K562 (cell line): ENCODE measurements around the gene SLC22A23. TPM values are rescaled to one million over a fixed set of nuclear protein-coding genes. Genes with fewer than 3 reads are reported as not detected.

Source experiments
- ARID1B ChIP-seq: fragments of 450-650 bp; IDR thresholded peaks from 2 replicates; pipeline ENCODE4 v1.6.1; 2016; ENCODE audit warnings: antibody characterized with exemption, mild to moderate bottlenecking, inconsistent platforms
- ASH1L ChIP-seq: fragments of 450-650 bp; IDR thresholded peaks from 2 replicates; pipeline ENCODE4 v1.6.1; 2018; ENCODE audit warnings: borderline replicate concordance, mild to moderate bottlenecking, low read depth; ENCODE audit not compliant: partially characterized antibody
- BMI1 ChIP-seq: fragments of 150-350 bp; IDR thresholded peaks from 2 replicates; pipeline ENCODE4 v1.6.1; 2014; ENCODE audit warnings: low read length
- BRCA1 ChIP-seq, 2 experiments: fragments of 450-650 bp in 1 of 2; sonication (generic) in 1 of 2; formaldehyde crosslinking in 1 of 2; IDR thresholded peaks; 2 replicates each; pipeline versions ENCODE4 v1.5.0 to v1.6.1; 2017 to 2020; ENCODE audit warnings: mild to moderate bottlenecking in 1 of 2, missing genetic modification reagents in 1 of 2
- CCNT2 ChIP-seq: IDR thresholded peaks from 2 replicates; pipeline ENCODE4 v1.6.1; 2011; ENCODE audit warnings: borderline replicate concordance, low read depth, mild to moderate bottlenecking, moderate library complexity, mixed read lengths, low read length; ENCODE audit not compliant: insufficient read length; ENCODE audit errors: extremely low read depth
- GTF3C2 ChIP-seq: IDR thresholded peaks from 3 replicates; pipeline ENCODE4 v1.6.1; 2011; ENCODE audit warnings: borderline replicate concordance, mild to moderate bottlenecking, moderate library complexity; ENCODE audit not compliant: insufficient read length; ENCODE audit errors: extremely low read depth
- KDM5B ChIP-seq: fragments of 200-600 bp; sonication (generic); IDR thresholded peaks from 2 replicates; pipeline ENCODE4 v1.6.1; 2012; ENCODE audit warnings: low read depth, mild to moderate bottlenecking, moderate library complexity, low read length, control low read depth, inconsistent platforms; ENCODE audit not compliant: insufficient replicate concordance
- NBN ChIP-seq: fragments of 450-650 bp; IDR thresholded peaks from 2 replicates; pipeline ENCODE4 v1.6.1; 2016; ENCODE audit warnings: low read depth, mild to moderate bottlenecking
- PHF8 ChIP-seq: fragments of 200-600 bp; sonication (generic); IDR thresholded peaks from 2 replicates; pipeline ENCODE4 v1.6.1; 2012; ENCODE audit warnings: mixed run types, mild to moderate bottlenecking, inconsistent platforms, low read length, moderate library complexity, borderline replicate concordance
- POLR2A ChIP-seq: fragments of 450-650 bp; conservative IDR thresholded peaks from 2 replicates; pipeline ENCODE4 v1.6.1; 2016
- PTBP1 ChIP-seq: fragments of 200-400 bp; formaldehyde crosslinking; IDR thresholded peaks from 2 replicates; pipeline ENCODE4 v1.6.1; 2017; ENCODE audit warnings: low read depth, low read length
- PTRF ChIP-seq: fragments of 450-650 bp; IDR thresholded peaks from 2 replicates; pipeline ENCODE4 v1.6.1; 2016; ENCODE audit warnings: mild to moderate bottlenecking, missing genetic modification characterization, missing compliant biosample characterization
- RBFOX2 ChIP-seq: fragments of 200-400 bp; formaldehyde crosslinking; IDR thresholded peaks from 2 replicates; pipeline ENCODE4 v1.6.1; 2017; ENCODE audit warnings: low read depth, mild to moderate bottlenecking, low read length, moderate library complexity
- SFPQ ChIP-seq: fragments of 200-400 bp; formaldehyde crosslinking; IDR thresholded peaks from 2 replicates; pipeline ENCODE4 v1.6.1; 2017; ENCODE audit warnings: mild to moderate bottlenecking, low read depth, low read length, moderate library complexity
- SMARCB1 ChIP-seq: IDR thresholded peaks from 2 replicates; pipeline ENCODE4 v1.6.1; 2011; ENCODE audit warnings: improper control_type of control experiment, low read depth; ENCODE audit not compliant: insufficient read length
- ZBTB7A ChIP-seq: IDR thresholded peaks from 2 replicates; pipeline ENCODE4 v1.6.1; 2011; ENCODE audit warnings: low read depth, mild to moderate bottlenecking, low read length, moderate library complexity, borderline replicate concordance; ENCODE audit not compliant: control insufficient read depth
- ZBTB8A ChIP-seq: fragments of 450-650 bp; IDR thresholded peaks from 2 replicates; pipeline ENCODE4 v1.6.1; 2018; ENCODE audit warnings: mild to moderate bottlenecking, moderate library complexity; ENCODE audit not compliant: partially characterized antibody
- ZNF511 ChIP-seq: sonication (generic); formaldehyde crosslinking; IDR thresholded peaks from 2 replicates; pipeline ENCODE4 v1.8.0; 2022; ENCODE audit warnings: mild to moderate bottlenecking, missing genetic modification reagents
- ZNF551 ChIP-seq: fragments of 250-450 bp; sonication (Bioruptor Pico); IDR thresholded peaks from 2 replicates; pipeline ENCODE4 v1.5.0; 2021; ENCODE audit warnings: mild to moderate bottlenecking, moderate library complexity
- ZNF584 ChIP-seq: fragments of 200-800 bp; sonication (Bioruptor generic); IDR thresholded peaks from 2 replicates; pipeline ENCODE4 v1.6.1; 2016; ENCODE audit warnings: low read depth, mild to moderate bottlenecking, missing genetic modification characterization, missing compliant biosample characterization
- polyA plus RNA-seq, 8 experiments: library from polyadenylated mRNA; depleted of rRNA in 4 of 8; stranded (reverse) in 5 of 8; unstranded in 3 of 8; fragments of >200 nt; fragmentation: Nextera tagmentation in 2 of 8; fragmentation: Illumina TruSeq in 1 of 8; extraction: Ambion mirVana in 2 of 8; extraction: Trizol in 1 of 8; gene quantifications; 2 replicates each; pipeline versions ENCODE4 v1.2.1 to v1.2.3, GENCODE V29; 2011 to 2014; ENCODE audit warnings: inconsistent platforms in 1 of 8, missing spikeins in 1 of 8
- total RNA-seq, 7 experiments: library from RNA; depleted of rRNA in 6 of 7; stranded (reverse); fragments of >200 nt in 6 of 7; fragmentation: Illumina TruSeq in 2 of 7; extraction: Trizol in 2 of 7; gene quantifications; 2 replicates each; pipeline versions ENCODE4 v1.2.1 to v1.2.3, GENCODE V29; 2011 to 2021; ENCODE audit warnings: low replicate concordance in 1 of 7
- TF ChIP-seq, protein P1 (sequence below): sonication (generic); formaldehyde crosslinking; IDR thresholded peaks from 2 replicates; pipeline ENCODE4 v1.8.1; 2022; ENCODE audit warnings: missing genetic modification reagents

The SLC22A23 gene
- total and polyA plus RNA-seq, 9 of the 15 experiments (the other 6 are each of a cell fraction or from before 2014, with no cell fraction given) = 0.30 to 8.7 (median 2.5) TPM

DNA sequence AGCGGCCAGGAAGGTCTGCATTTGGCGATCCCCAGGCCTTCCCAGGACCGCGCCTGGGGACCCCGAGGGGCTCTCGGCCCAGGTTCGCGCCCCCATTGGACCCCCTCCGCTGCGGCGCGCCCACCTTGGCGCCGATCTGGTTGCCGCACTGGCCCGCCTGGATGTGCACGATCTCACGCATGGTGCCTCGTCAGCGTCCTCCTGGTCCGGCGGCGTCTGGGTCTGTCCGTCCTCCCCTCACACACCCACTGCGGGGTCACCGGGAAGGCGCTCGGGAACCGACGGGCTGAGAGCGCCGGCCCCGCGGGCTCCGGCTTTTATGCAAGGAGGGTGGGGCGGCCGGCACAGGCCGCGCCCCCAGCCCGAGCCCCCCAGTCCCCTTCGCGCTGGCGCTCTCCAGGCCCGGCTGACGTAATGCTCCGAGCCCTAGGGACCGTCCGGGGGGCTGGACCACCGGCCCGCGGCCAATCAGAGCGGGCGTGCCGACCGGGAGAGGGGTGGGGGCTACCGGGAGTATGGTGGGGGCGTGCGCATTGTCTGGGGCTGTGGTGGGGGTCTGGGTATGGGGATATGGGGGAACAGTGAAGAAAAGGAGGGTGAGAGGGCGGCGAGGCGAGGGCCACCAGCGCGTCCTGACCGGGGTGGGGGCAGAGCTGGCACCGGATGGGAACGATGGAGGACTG, 229.3 kb downstream of the SLC22A23 start, which contains the start of gene TUBB2B (continued):
- TF ChIP-seq, protein P1, sequence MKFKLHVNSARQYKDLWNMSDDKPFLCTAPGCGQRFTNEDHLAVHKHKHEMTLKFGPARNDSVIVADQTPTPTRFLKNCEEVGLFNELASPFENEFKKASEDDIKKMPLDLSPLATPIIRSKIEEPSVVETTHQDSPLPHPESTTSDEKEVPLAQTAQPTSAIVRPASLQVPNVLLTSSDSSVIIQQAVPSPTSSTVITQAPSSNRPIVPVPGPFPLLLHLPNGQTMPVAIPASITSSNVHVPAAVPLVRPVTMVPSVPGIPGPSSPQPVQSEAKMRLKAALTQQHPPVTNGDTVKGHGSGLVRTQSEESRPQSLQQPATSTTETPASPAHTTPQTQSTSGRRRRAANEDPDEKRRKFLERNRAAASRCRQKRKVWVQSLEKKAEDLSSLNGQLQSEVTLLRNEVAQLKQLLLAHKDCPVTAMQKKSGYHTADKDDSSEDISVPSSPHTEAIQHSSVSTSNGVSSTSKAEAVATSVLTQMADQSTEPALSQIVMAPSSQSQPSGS (CRISPR knock-in tag) = 0 out of 2 replicates have a peak, but pooled peaks have one; percentile 36
- TF ChIP-seq ZBTB8A = no peak
- no peak for TF ChIP-seq ASH1L
- TF ChIP-seq KDM5B = peak; percentile 47
- no peak for TF ChIP-seq NBN
- TF ChIP-seq CCNT2 = no peak
- no peak for TF ChIP-seq PTBP1
- TF ChIP-seq SMARCB1 = no peak
- peak; percentile 78 for TF ChIP-seq RBFOX2
- no peak for TF ChIP-seq POLR2A
- no peak for TF ChIP-seq BRCA1 (IDR thresholded peaks at IDR 0.05)
- TF ChIP-seq BRCA1 (CRISPR knock-in tag; IDR thresholded peaks at IDR 0.05) = peak; percentile 44; the same call in 1 of the 2 replicates
- TF ChIP-seq BMI1 = no peak
- peak; percentile 79 for TF ChIP-seq ZBTB7A
- no peak for TF ChIP-seq ZNF551 (CRISPR knock-in tag)
- no peak for TF ChIP-seq SFPQ
- TF ChIP-seq PHF8 = peak; percentile 40; the same call in 1 of the 2 replicates
- 0 out of 2 replicates have a peak, but pooled peaks have one; percentile 44 for TF ChIP-seq ZNF511 (CRISPR knock-in tag)
- TF ChIP-seq ARID1B = no peak
- no peak for TF ChIP-seq GTF3C2
- no peak for TF ChIP-seq PTRF
- TF ChIP-seq ZNF584 = no peak
